Fibroblast of lung (primary cell): ENCODE data around the gene SDF2L1. TPM values are rescaled to one million over a fixed set of nuclear protein-coding genes. Genes with fewer than 3 reads are reported as not detected.

ENCODE experiments used
- DNase-seq, 2 donors: peaks; one replicate each; pipeline versions ENCODE4 v3.0.0 to v3.0.0-alpha.2; 2010; ENCODE audit warnings: low read depth in 2 of 2
- H2AFZ ChIP-seq: 2 replicates; pipeline ENCODE4 v1.5.1; 2012; ENCODE audit warnings: low read length, control low read depth, inconsistent platforms
- H3K27ac ChIP-seq: 2 replicates; pipeline ENCODE4 v1.5.1; 2011; ENCODE audit warnings: low read length, control low read depth; ENCODE audit not compliant: insufficient read depth
- H3K27me3 ChIP-seq: 2 replicates; pipeline ENCODE4 v1.5.1; 2011; ENCODE audit warnings: mild to moderate bottlenecking, low read length; ENCODE audit not compliant: control insufficient read depth, insufficient read depth
- H3K36me3 ChIP-seq: 2 replicates; pipeline ENCODE4 v1.5.1; 2011; ENCODE audit warnings: low read length; ENCODE audit not compliant: control insufficient read depth, insufficient read depth
- H3K4me1 ChIP-seq: 2 replicates; pipeline ENCODE4 v1.5.1; 2011; ENCODE audit warnings: low read length; ENCODE audit not compliant: control insufficient read depth, insufficient read depth; ENCODE audit errors: extremely low read depth
- H3K4me2 ChIP-seq: 2 replicates; pipeline ENCODE4 v1.5.1; 2011; ENCODE audit warnings: low read length, control low read depth; ENCODE audit not compliant: insufficient read depth; ENCODE audit errors: extremely low read depth
- H3K4me3 ChIP-seq, 4 experiments: fragments of 200-600 bp in 1 of 4; sonication (generic) in 1 of 4; replicated peaks in 1 of 4; 2 replicates each; pipeline ENCODE4 v1.5.1; 2011 to 2016; ENCODE audit warnings: low read length in 4 of 4, low read depth in 3 of 4, mild to moderate bottlenecking in 3 of 4, control low read depth in 2 of 4, inconsistent platforms in 1 of 4, mixed read lengths in 1 of 4; ENCODE audit not compliant: insufficient read depth in 1 of 4; ENCODE audit errors: control extremely low read depth in 1 of 4
- H3K79me2 ChIP-seq: 2 replicates; pipeline ENCODE4 v1.5.1; 2012; ENCODE audit warnings: mild to moderate bottlenecking, low read length, inconsistent platforms; ENCODE audit not compliant: control insufficient read depth, insufficient read depth
- H3K9ac ChIP-seq: 2 replicates; pipeline ENCODE4 v1.5.1; 2011; ENCODE audit warnings: mild to moderate bottlenecking, low read length, control low read depth; ENCODE audit not compliant: insufficient read depth
- H3K9me3 ChIP-seq: 2 replicates; pipeline ENCODE4 v1.5.1; 2012; ENCODE audit warnings: low read depth, low read length; ENCODE audit not compliant: control insufficient read depth, insufficient read depth
- H4K20me1 ChIP-seq: 2 replicates; pipeline ENCODE4 v1.5.1; 2011; ENCODE audit warnings: low read length; ENCODE audit not compliant: control insufficient read depth, insufficient read depth; ENCODE audit errors: extremely low read depth
- CTCF ChIP-seq, 2 donors: IDR thresholded peaks in 1 of 2; conservative IDR thresholded peaks in 1 of 2; 1 replicate in 1 of 2; 2 replicates in 1 of 2; pipeline ENCODE4 v1.5.1; 2011 to 2012; ENCODE audit warnings: low read length in 2 of 2, control low read depth in 1 of 2, inconsistent platforms in 1 of 2, low read depth in 1 of 2, mild to moderate bottlenecking in 1 of 2
- EZH2 ChIP-seq: IDR thresholded peaks from 2 replicates; pipeline ENCODE4 v1.5.1; 2012; ENCODE audit warnings: low read length, control low read depth, mild to moderate bottlenecking; ENCODE audit errors: missing control alignments
- polyA plus RNA-seq, 2 donors: library from polyadenylated mRNA; depleted of rRNA in 1 of 2; stranded (reverse) in 1 of 2; unstranded in 1 of 2; fragments of >200 nt; gene quantifications; 2 replicates each; pipeline ENCODE4 v1.2.1, GENCODE V29; 2011 to 2012; ENCODE audit warnings: missing spikeins in 1 of 2
- total RNA-seq: library from RNA; depleted of rRNA; stranded (reverse); fragments of >200 nt; gene quantifications from 2 replicates; pipeline ENCODE4 v1.2.1, GENCODE V29; 2014

SDF2L1 gene
- total and polyA plus RNA-seq, 2 donors (not counting 1 experiment from before 2014, with no cell fraction given), result 12.0 to 13.2 TPM

- no peak overlapping the region for H3K4me3 ChIP-seq
- peaks cover 12% of the 10 kb centered on the region for H3K36me3 ChIP-seq
- H3K27ac ChIP-seq, result no peak overlapping the region
- no peaks in the 10 kb centered on the region for H3K27me3 ChIP-seq
- H3K79me2 ChIP-seq, result peaks cover 10% of the 10 kb centered on the region
- H3K4me2 ChIP-seq, result no peak overlapping the region
- DNase-seq, result no peak
- H3K9ac ChIP-seq, result no peak overlapping the region
- H2AFZ ChIP-seq, result no peak overlapping the region
- H4K20me1 ChIP-seq, result no peaks in the 10 kb centered on the region
- TF ChIP-seq EZH2, result no peak
- TF ChIP-seq CTCF (conservative IDR thresholded peaks at IDR 0.05 in 1 of 2, IDR thresholded peaks at IDR 0.05 in 1 of 2; ENCODE audit: low read depth in 1 of 2, low read length in 2 of 2), result no peak
- H3K4me1 ChIP-seq, result no peaks in the 10 kb centered on the region
- no peaks in the 10 kb centered on the region for H3K9me3 ChIP-seq
These were observed 26.9 kb downstream of the SDF2L1 start for GRCh38 chr22:21669026-21669425.

DNA sequence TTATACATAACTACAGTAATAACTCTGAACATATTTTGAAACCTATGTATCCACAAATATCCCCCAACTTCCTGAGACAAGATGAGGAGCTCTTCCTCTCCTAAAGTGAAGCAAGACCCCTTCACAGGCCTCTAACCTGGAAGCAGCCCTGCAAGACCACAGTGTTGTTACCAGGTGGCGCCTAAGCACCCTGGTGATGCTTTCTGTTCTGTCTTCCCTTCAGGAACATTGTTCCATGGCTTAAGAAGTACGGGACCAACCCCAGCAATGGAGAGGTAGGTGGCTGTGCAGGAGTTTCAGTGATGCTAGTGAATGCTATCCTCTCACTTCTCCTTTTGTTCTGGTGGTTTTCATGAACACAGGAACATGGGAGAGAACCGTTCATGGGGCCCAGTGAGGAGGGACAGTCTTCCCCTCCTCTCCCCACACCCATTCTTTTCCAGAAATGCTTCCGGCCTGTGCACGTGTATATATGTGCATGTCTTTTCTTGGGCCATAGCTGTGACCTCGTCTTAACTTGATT, 30.1 kb downstream of the SDF2L1 start:
- TF ChIP-seq CTCF (conservative IDR thresholded peaks at IDR 0.05 in 1 of 2, IDR thresholded peaks at IDR 0.05 in 1 of 2; ENCODE audit: low read depth in 1 of 2, low read length in 2 of 2), result no peak
- no peak for TF ChIP-seq EZH2

DNA sequence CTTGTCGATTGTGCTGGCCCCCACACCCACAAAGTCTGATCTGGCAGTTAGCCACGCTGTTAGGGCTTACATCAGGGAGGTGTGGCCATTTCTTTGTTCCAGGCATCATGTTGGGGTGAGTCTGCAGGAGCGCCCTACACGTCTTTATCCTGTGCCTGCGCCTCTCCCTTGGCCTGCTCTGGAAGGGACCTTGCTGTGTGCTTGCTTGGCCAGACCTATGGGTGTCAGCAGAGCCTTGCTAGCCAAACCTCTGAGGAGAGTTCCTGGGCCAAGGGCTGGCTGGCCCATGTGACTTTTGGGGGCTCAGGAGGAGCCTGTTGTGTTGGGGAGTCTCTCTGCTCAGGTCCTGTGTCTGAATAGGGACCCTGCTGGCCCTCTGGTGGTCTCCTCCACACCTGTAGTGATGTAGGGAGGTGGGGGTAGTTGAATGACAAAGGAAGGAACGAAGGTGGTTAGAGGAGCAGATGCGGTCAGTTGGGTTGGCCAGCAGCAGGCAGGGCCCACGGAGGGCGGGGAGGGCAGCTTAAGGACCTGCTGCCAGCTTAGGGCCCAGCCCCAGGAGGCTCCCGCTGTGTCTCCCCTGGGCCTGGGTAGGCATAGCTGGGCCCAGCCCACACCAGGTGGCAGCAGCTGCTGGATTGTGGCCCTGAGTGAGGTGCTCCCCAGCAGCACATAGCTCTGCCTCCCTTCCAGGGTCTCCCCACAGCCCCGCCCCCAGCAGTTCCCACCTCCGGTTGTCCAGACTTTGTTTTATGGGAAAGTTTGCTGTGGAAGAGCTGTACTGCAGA, 31.6 kb downstream of the SDF2L1 start:
- DNase-seq, result no peak
- Histone ChIP-seq H4K20me1 (no peaks in the 10 kb centered on the region), H3K27me3 (no peaks in the 10 kb centered on the region), H3K27ac (no peak overlapping the region), H3K9ac (no peak overlapping the region), H3K4me3 (no peak overlapping the region), H3K9me3 (no peaks in the 10 kb centered on the region), H3K36me3 (peaks cover 13% of the 10 kb centered on the region), H3K4me2 (no peak overlapping the region), H2AFZ (no peak overlapping the region), H3K4me1 (no peaks in the 10 kb centered on the region), H3K79me2 (peaks cover 3% of the 10 kb centered on the region)
- TF ChIP-seq EZH2, result no peak

More for the DNA sequence above, 30.1 kb downstream of the SDF2L1 start:
- no peaks in the 10 kb centered on the region for H3K27me3 ChIP-seq
- H3K4me1 ChIP-seq, result no peaks in the 10 kb centered on the region
- no peak overlapping the region for H3K4me2 ChIP-seq
- H3K9ac ChIP-seq, result no peak overlapping the region
- H3K36me3 ChIP-seq, result peaks cover 12% of the 10 kb centered on the region
- no peaks in the 10 kb centered on the region for H4K20me1 ChIP-seq
- H3K27ac ChIP-seq, result no peak overlapping the region
- peaks cover 9% of the 10 kb centered on the region for H3K79me2 ChIP-seq
- no peaks in the 10 kb centered on the region for H3K9me3 ChIP-seq
- no peak overlapping the region for H3K4me3 ChIP-seq
- DNase-seq, result no peak
- no peak overlapping the region for H2AFZ ChIP-seq
